Renal cortex interstitium (tissue), 11 donors: Measurements from ENCODE around the gene ZNF500. TPM values are rescaled to one million over a fixed set of nuclear protein-coding genes. Genes with fewer than 3 reads are reported as not detected.

ENCODE experiments used
- DNase-seq, 11 donors: peaks; one replicate each; pipeline ENCODE4 v3.0.0-alpha.2; 2013; ENCODE audit warnings: low read depth in 9 of 11, low spot score in 4 of 11; ENCODE audit errors: extremely low read depth in 1 of 11
- polyA plus RNA-seq, 3 donors: library from polyadenylated mRNA; unstranded; fragments of 120-200 nt; gene quantifications; one replicate each; pipeline ENCODE4 v1.2.1, GENCODE V29; 2013; ENCODE audit not compliant: insufficient read length in 3 of 3

ZNF500 gene
- polyA plus RNA-seq, 3 donors: 12.7 to 20.5 (median 18.5) TPM

DNA sequence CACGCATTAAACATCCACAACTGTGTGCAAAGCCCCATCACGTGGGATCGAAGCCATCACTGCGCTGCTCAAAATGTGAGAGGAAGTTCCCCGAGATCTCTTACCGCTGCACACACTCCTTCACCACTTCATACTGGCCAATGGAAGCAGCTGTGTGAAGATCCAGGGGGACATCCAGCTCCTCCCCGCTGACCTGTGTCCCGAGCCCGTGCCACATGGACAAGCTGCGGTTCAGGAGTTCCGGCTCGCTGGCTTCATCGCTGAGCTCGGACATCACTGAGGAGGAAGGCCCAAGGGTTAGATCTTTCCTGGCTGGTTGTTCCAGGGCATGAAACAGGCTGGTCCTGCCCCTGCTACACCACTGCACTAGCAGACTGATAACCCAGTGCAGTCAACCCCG, 37.1 kb downstream of the ZNF500 start:
- no peak for DNase-seq

DNA sequence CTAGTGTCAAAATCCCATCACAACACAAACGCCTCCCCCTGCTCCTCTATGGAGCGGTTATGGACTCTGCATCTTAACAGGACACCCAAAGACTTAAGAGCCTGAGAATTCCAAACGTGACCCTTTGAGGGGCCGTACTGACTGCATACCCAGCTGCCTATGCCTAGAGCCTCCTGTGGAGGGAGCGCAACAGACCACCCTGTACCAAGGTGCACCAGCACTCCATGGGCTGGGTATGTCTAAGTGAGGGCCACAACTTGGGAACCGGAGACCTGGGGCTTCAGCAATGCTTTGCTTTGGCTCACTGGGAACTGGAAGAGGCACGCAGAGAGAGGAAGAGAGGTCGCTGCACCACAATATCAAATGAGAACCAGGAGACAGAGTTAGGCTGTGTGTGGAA, 38.3 kb downstream of the ZNF500 start:
- no peak for DNase-seq

DNA sequence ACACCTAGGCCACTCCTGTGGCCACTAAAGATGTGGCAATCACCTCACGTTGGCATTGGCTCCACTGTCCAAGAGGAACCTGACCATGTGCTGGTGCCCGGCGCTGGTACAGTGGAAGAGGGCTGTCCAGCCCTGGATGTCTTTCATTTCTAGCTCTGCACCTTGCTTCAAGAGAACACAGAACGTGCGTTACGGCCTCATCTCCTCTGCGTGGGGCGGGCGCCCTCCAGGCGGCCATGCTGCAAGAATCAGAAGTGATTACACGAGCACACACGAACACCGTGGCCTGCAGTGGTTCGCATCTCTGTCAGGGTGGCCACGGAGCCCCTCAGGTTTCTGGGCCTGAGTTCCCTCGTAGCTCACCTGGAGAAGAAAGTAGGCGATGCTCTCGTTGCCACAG, 40.3 kb downstream of the ZNF500 start:
- DNase-seq: no peak

DNA sequence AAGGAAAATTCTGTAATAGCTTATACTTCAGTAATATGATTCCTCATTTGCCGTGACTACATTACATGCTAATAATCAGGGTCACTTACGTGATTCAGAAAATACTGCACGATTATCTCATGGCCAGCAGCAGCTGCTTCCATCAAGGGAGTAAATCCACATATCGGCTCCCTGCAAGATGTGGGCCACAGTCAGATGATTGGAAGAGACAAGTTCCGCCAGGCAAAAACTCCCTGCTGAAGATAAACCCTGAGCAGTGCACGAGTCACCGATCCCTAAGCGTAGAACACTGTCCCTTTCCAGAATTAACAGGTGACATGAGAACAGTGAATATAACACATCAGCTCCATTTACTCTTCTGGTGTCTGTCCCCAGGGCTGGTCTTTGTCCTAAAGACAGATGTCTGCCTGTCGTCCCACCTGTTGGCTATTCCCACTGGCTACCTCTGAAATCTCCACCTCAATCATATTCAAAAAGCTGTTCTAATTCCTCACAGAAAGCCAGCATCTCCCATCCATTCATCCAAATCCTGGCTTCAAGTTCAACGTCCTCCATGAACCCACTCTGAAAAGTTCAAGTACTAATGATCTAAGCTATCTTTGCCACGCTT, 42.2 kb downstream of the ZNF500 start:
- no peak for DNase-seq

DNA sequence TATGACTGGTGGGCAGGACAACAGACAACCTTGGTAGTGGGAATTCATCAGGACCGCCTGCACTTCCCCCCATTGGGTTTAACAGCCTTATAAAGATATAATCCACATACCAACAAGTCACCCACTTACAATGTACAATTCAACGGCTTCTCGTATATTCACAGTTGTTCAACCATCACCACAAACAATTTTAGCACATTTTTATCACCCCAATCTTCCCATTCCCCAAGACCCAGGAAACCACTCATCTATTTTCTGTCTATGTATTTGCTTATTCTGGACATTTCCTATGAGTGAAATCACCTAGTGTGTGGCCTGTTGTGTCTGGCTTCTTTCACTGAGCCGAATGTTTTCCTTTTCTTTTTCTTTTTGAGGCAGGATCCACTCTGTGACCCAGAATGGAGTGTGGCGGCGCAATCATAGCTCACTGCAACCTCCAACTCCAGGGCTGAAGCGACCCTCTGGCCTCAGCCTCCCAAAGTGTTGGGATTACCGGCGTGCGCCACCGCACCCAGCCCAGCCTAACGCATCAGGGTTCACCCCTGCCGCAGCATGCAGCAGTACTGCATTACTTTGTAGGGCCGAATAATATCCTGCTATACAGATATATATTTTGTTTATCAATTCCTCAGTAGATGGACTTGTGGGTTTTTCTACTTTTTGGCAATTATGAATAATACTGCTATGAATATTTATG, 43.7 kb downstream of the ZNF500 start:
- DNase-seq: no peak

DNA sequence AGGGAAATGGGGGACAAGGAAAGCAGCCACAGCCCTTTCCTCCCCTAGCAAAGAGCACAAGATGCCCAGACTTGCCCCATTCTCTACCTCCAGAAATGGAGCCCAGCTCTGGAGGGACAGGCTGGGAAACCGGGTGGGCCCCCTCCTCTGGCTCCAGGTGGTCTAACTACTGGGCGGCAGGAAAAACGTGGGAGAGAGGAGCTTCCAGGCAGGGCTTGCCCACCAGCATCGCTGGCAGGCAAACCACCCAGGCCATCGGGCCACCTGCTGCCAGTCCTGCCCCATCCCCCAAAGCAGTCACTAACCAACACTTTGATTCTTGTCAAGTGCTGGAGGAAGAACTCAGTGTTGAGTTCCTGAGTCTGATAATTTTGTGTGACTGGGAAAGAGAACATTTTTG, 48.5 kb downstream of the ZNF500 start:
- DNase-seq: no peak

DNA sequence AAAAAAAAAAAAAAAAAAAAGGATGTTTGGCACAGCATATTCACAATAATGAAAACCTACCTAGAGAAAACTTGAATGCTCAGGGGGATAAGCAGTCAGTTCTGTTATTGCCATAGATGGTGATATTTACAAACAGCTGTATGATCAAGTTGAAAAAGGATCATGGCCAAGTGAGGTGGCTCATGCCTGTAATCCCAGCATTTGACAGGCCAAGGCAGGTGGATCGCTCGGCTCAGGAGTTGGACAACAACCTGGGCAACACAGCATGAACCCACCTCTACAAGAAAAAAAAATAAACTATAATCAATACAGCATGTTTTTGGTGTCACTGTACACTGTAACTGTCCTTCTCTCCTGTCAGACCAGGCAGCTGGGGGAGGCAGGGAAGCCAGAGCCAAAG, 52.0 kb downstream of the ZNF500 start:
- DNase-seq: no peak

DNA sequence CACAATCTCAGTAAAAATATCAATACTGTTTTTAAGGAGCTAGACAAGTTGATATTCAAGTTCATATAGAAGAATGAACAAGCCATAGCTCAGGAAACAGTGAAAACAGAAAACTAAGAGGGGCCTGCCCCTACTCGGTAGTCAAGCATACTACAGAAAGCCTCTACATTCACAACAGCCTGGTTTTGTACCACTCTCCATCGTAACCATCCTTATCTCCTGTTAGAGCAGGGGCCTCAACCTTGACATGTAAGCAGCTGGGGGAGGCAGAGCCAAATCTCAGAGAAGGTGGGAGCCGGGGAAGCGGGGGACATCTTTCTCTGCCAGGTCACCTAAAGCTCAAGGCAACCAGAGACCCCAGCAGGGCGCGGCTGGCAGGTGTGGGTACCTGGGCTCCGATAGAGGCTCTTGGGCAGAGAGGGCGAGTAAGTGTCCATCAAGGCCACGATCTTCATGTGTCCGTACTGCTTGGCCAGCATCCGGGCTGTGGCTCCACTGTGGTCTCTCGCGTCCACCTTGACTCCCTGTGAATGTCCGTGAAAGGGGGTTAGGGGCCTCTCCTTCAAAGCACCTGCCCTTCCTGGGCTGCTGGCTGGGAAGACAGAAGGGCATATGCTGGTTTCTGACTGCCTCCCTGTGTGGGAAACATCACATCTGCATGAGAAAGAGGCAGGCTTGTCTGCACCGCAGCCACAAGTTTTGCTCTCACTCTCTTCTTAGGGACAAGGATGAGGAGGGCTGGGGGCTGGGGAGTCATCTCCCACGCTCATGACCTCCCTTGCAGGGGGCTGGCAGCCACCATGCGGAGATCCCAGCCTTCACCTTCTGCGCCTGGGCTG, 53.1 kb downstream of the ZNF500 start:
- no peak for DNase-seq

DNA sequence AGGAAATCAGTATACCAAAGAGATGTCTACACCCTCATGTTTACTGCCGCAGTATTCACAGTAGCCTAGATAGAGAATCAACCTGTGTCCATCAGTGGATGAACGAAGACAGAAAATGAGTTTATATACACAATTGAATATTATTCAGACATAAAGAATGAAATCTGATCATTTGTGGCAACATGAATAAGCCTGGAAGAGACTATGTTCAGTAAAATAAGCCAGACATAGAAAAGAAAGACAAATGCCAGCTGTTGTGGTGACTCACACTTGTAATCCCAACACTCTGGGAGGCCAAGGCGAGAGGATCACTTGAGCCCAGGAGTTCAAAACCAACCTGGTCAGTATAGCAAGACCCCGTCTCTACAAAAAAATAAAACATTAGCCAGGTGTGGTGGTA, 57.5 kb downstream of the ZNF500 start:
- no peak for DNase-seq

DNA sequence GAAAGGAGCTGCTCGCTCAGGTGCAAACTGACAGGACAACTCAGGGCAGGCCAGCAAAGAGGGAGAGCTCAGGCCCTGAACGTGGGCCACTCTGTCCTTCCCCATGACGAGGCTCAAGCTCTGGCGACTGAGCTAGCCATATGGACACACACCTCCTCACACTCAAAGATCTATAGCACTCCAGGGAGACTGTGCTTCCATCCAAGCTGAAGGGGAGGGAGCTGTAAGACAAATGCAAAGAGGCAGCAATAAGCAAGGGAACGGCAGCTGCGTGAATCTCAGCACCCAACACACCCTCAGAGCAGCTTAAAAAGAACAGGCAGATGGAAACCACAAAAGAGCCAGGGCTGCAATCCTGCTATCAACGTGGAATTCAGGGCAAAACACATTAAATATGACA, 60.1 kb downstream of the ZNF500 start:
- no peak for DNase-seq

DNA sequence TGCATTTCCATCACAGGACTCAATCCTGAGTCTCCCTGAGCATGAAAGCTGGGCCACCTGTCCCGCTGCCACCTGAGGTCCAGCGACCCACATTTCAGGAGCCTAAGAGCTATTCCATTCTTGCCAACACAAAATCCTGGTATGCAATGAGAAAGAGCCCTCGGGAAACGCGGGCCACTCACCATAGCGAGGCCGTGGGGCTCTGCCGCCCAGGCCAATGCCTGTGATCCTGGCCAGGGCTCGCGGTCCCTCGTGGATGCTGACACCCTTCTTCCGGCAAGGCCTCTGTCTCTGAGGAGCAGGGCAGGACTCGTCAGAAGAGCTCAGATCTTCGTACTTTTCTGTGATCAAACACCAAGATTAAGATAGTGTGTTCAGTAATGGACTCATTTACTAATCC, 62.0 kb downstream of the ZNF500 start:
- no peak for DNase-seq

DNA sequence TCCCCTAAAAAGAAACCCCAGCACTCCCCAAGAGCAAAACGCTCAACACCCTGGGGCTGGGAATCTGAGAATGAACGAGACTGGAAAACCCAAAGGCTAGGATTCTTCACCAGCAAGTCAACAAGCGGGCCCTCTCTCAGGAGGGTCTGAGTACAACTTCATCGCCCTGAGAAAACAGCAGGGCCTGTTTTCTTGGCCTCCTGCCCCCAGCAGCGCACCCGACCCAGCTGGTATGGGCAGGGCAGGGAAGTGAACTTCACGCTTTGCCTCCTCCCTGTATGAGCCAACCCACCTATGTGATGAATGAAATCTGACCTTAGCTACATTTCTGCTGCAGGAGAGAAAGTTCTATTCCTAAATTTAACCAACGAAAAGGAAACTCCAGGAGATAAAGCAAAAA, 62.5 kb downstream of the ZNF500 start:
- DNase-seq: no peak

DNA sequence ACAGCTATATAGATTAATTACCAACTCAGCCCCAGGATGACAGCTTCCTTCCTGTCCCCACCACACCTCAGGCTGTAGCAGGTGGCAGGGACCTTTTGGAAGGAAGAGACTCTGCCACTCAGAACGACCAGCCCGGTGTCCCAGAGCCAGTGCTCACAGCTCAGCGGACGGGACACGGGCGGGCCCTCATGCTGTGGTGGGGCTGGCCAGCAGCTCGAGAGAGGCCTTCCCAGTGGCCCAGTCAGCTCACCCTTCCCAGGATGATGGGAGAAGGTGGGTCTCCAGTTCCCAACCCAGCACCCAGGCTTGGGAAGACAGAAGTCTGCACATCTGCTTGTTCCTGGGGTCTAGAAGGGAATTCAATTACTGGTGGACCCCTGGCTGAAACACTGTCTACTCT, 63.1 kb downstream of the ZNF500 start:
- no peak for DNase-seq

DNA sequence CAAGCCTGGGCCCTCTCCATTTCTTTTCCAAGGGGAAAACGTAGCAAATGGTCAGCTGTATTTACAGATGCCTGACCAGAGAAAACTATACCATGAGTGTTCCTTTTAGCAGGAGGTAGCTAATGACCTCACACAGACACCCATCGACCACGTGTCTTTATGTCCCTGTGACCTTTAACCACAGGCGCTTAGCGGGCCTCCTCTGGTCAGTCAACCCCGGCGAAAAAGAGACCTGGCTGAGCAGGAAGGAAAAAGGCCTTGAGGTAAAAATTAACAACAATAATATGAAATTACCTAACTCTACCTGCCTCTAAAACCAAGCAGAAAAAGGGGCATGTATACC, 64.5 kb downstream of the ZNF500 start:
- DNase-seq: no peak

DNA sequence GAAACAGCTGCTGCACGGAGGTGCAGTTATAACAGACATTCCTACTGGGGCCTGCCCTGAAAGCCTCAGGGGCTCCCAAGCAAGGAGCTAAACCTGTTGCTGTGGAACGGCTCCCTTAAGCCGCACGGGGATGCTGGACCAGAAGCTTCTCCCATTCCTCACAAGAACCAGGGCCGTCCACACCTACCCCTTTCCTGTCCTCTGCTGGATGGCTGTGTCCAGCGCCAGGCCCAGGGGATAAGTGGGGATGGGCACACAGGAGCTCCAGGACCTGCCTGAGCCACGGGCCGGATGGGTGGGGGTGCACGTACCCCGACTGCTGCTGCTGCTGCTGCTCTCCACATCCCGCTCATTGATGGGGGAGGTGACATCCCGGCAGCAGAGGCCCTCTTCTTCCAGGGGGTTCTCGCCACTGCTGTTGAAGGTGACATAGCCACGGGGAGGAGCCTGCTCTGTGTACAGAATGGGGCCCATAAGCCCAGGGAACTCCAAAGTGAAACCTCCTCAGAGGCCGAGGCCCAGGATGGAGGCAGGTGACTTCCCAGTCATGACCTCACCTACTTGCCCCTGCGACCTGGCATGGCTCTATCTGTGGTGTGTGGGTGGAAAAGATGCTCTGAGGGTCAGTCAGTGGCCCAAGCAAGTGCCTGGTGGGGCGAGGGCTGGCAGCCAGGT, 65.0 kb downstream of the ZNF500 start:
- DNase-seq: no peak

DNA sequence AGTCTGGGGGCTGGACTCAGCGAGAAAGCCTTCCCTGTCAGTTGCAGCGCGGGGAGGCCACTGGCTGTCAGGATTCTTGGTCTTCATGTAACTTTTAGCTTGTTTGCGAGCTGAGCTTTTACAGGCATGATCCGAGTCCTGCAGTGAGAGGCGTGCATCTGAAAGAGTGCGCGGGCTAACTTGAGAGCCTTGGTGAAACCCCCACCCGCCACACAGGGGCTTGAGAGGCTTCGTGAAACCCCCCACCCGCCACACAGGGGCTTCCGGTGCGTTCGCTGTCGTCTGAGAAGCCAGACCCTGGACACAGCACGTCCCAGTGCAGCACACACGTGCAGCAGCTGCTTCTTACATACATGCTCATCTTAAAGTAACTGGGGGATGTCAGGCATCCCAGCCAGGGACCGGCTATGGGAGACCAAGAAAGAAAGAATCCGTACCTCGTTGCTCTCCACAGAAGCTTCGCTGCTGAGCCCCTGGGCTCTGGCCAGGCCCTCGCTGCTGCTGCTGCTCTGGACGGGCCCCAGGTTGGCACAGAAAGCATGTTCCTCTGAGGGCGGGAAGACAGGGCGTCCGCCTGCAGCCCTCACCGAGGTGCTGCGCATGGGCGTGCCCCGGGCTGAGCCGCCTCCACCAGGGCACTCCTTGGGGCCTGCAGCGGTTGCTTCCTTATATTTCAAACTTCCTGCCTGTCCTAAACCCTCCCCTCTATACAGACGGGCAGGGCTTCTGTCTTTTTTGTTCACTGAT, 65.8 kb downstream of the ZNF500 start:
- no peak for DNase-seq

DNA sequence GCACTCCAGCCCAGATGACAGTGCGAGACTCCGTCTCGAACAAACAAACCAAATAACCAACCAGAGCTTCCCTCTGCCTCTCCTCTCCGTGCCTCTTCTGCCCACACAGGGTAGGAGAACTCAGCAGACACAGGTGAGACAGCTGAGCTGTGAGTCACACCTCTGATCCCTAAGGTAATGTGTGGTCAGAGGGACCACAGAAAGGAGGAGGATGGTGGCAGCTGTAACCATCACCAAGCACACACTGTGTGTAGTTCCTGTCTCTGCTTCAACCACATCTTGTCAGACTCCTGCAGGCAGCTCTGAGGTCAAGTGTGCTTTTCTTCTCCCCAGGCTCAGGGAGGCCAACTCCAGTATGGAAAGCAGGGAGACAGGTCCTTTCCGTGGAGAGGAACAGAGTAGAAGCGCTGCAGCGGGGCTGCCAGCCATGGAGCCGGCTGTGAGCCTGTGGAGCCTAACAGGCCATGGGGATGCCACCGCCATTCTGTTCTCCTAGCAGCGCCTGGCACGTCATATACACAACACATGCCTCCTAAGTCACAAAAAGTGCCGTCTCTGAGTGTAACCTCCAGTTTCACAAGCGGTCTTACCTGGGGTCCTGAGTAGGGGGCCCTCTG, 66.5 kb downstream of the ZNF500 start:
- DNase-seq: no peak

DNA sequence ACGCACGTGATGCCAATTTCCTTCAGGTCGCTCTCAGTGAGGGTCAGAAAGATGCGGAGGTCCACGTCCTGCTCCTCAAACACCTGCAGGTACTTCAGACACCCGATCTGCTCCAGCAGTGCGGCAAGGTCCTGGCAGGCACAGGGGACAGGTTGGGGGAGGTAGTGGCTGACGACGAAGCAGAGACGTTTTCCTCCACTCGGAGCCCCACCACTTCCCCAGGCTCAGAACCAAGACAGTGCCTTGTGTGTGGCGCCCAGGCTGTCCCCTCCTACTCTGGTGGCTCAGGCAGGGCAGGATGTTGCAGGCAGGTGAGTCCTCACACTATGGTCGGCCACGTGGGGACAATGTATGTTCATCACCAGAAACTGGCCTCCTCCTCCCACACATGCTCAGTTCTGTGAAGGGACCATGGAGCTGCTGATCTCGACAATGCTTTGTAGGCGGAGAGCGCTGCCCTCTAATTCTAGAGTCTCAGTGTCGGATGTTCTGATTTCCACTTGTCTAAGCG, 67.9 kb downstream of the ZNF500 start:
- DNase-seq: no peak
